ENCODE data around the gene TIMM17A. TPM values are rescaled to one million over a fixed set of nuclear protein-coding genes. Genes with fewer than 3 reads are reported as not detected.

TIMM17A gene
- total RNA-seq = 28.7 and 44.0 TPM in 2 replicates

GRCh38 chr1:201955009-201955728 is at the start of gene TIMM17A:
Gene TIMM17A (plus strand): TSS chr1:201955503. CDS start chr1:201955527, 24 bp downstream.

GRCh38 chr1:201946224-201946908 is 8.9 kb upstream of the TIMM17A start, which contains the start of gene LMOD1:
Gene LMOD1 (minus strand): TSS chr1:201946548. CDS start chr1:201946340, 208 bp downstream.

GRCh38 chr1:201982623-201983379 is 27.5 kb downstream of the TIMM17A start, which contains the start of gene RNPEP:
Gene RNPEP (plus strand): TSS chr1:201982648. CDS start chr1:201982667, 19 bp downstream.

GRCh38 chr1:202010180-202011015 is 55.1 kb downstream of the TIMM17A start, which contains the start of gene ELF3:
Gene ELF3 (plus strand): TSS chr1:202010587. CDS start chr1:202011137, 550 bp downstream.

Other genes with a start within 250 kb of the TIMM17A start
- gene IPO9, start 126.3 kb upstream of the TIMM17A start, total RNA-seq = 18.6 and 20.3 TPM in 2 replicates
- 10.1 and 14.3 TPM in 2 replicates for gene SHISA4, start 66.6 kb upstream of the TIMM17A start, total RNA-seq
- 3.5 and 11.8 TPM in 2 replicates for gene LMOD1, start 9.0 kb upstream of the TIMM17A start, total RNA-seq
- 33.3 and 43.0 TPM in 2 replicates for gene RNPEP, start 27.1 kb downstream of the TIMM17A start, total RNA-seq
- gene ELF3, start 55.1 kb downstream of the TIMM17A start, total RNA-seq = under 0.01 and 0.17 TPM in 2 replicates
- under 0.01 TPM in 1 of 2 replicates, not detected in the other for gene GPR37L1, start 167.4 kb downstream of the TIMM17A start, total RNA-seq
- 11.8 and 13.5 TPM in 2 replicates for gene ARL8A, start 189.2 kb downstream of the TIMM17A start, total RNA-seq
- not detected in 2 replicates for gene PTPN7, start 205.1 kb downstream of the TIMM17A start, total RNA-seq
- not detected in 2 replicates for gene LGR6, start 238.3 kb downstream of the TIMM17A start, total RNA-seq